ENCODE measurements around the gene TDRD6. TPM values are rescaled to one million over a fixed set of nuclear protein-coding genes. Genes with fewer than 3 reads are reported as not detected.
"Not testable (repeated sequence)": the region's sequence is repeated elsewhere in the genome, so short reads cannot be mapped to it uniquely, and the experiment has no call there.

The TDRD6 gene
- not detected for total RNA-seq

- DNase-seq: no peak
- H3K27me3 Mint-ChIP-seq: peaks cover 5% of the 10 kb centered on the region
- POLR2A ChIA-PET: no interaction called here
- H3K4me3 Mint-ChIP-seq: no peak within 1 kb of the TSS
- no peaks in the 10 kb centered on the region for H3K9me3 Mint-ChIP-seq (ENCODE audit: low read depth)
- no peaks in the 10 kb centered on the region for H3K36me3 Mint-ChIP-seq (ENCODE audit: low read depth)
- no peak within 1 kb of the TSS for H3K27ac Mint-ChIP-seq
- no peak for ATAC-seq
- CTCF ChIA-PET: interaction anchor here (0.6 kb wide), 1 partner anchor 408 kb away, joined by 3 read pairs; no protein-coding TSS in a partner anchor
- intact Hi-C loops (cut with DNase I, micrococcal nuclease): no loop called here
- H3K4me1 Mint-ChIP-seq: no peaks in the 10 kb centered on the region
Observed at GRCh38 chr6:46687619-46688097, at the start of gene TDRD6. TDRD6 (plus strand) TSS chr6:46687885; CDS start chr6:46688129, 244 bp downstream.

GRCh38 chr6:46637933-46638332, 49.8 kb upstream of the TDRD6 start:
- ChIA-PET CTCF (interaction anchor here (0.6 kb wide), 1 partner anchor 72 kb away, joined by 4 read pairs; no protein-coding TSS in a partner anchor), POLR2A (no interaction called here)
- Mint-ChIP-seq H3K9me3 (ENCODE audit: low read depth) (no peaks in the 10 kb centered on the region), H3K36me3 (ENCODE audit: low read depth) (no peaks in the 10 kb centered on the region), H3K27ac (no peak overlapping the region), H3K4me1 (peaks cover 4% of the 10 kb centered on the region), H3K4me3 (no peak overlapping the region), H3K27me3 (peaks cover 20% of the 10 kb centered on the region)
- ATAC-seq (no peak), DNase-seq (no peak)
- intact Hi-C loops (cut with DNase I, micrococcal nuclease): no loop called here

GRCh38 chr6:46638650-46639049, 49.0 kb upstream of the TDRD6 start:
- no peak for DNase-seq
- Mint-ChIP-seq H3K27ac (no peak overlapping the region), H3K36me3 (ENCODE audit: low read depth) (no peaks in the 10 kb centered on the region), H3K4me3 (no peak overlapping the region), H3K4me1 (peaks cover 11% of the 10 kb centered on the region), H3K27me3 (peaks cover 22% of the 10 kb centered on the region), H3K9me3 (ENCODE audit: low read depth) (no peaks in the 10 kb centered on the region)
- no peak for ATAC-seq
- intact Hi-C loops (cut with DNase I, micrococcal nuclease): no loop called here
- ChIA-PET POLR2A (no interaction called here), CTCF (no interaction called here)

GRCh38 chr6:46642928-46643751, 44.5 kb upstream of the TDRD6 start:
- intact Hi-C loops (cut with DNase I, micrococcal nuclease): loop anchor here (1.0 to 5.0 kb wide), 5 partner anchors 9 to 716 kb away; partner anchors contain the start of genes CYP39A1 (in 2 of the 2) and SLC25A27 (in 2 of the 2)
- DNase-seq (peak; percentile 12), ATAC-seq (peak; percentile 99)
- CTCF ChIA-PET: interaction anchor here (0.9 kb wide), 1 partner anchor 21 kb away, joined by 3 read pairs; no protein-coding TSS in a partner anchor
- Mint-ChIP-seq H3K27ac (no peak overlapping the region), H3K4me3 (no peak overlapping the region), H3K36me3 (ENCODE audit: low read depth) (no peaks in the 10 kb centered on the region), H3K9me3 (ENCODE audit: low read depth) (no peaks in the 10 kb centered on the region), H3K27me3 (peaks cover 25% of the 10 kb centered on the region), H3K4me1 (peaks cover 15% of the 10 kb centered on the region)
- POLR2A ChIA-PET: no interaction called here

GRCh38 chr6:46645265-46645664, 42.4 kb upstream of the TDRD6 start:
- H3K9me3 Mint-ChIP-seq (ENCODE audit: low read depth): no peaks in the 10 kb centered on the region
- intact Hi-C loops (cut with DNase I, micrococcal nuclease): no loop called here
- ChIA-PET CTCF (interaction anchor here (0.7 kb wide), 1 partner anchor 10 kb away, joined by 3 read pairs; no protein-coding TSS in a partner anchor), POLR2A (no interaction called here)
- H3K4me3 Mint-ChIP-seq: no peak overlapping the region
- ATAC-seq (no peak), DNase-seq (no peak)
- H3K4me1 Mint-ChIP-seq: peaks cover 16% of the 10 kb centered on the region
- no peaks in the 10 kb centered on the region for H3K36me3 Mint-ChIP-seq (ENCODE audit: low read depth)
- no peak overlapping the region for H3K27ac Mint-ChIP-seq
- peaks cover 23% of the 10 kb centered on the region for H3K27me3 Mint-ChIP-seq

GRCh38 chr6:46648108-46648507, 39.6 kb upstream of the TDRD6 start:
- not testable (repeated sequence) for H3K27ac Mint-ChIP-seq

GRCh38 chr6:46648869-46649492, 38.7 kb upstream of the TDRD6 start:
- intact Hi-C loops (cut with DNase I, micrococcal nuclease): no loop called here
- H3K9me3 Mint-ChIP-seq (ENCODE audit: low read depth): no peaks in the 10 kb centered on the region
- H3K27me3 Mint-ChIP-seq: peaks cover 33% of the 10 kb centered on the region
- DNase-seq: no peak
- ATAC-seq: no peak
- H3K36me3 Mint-ChIP-seq (ENCODE audit: low read depth): no peaks in the 10 kb centered on the region
- ChIA-PET CTCF (no interaction called here), POLR2A (no interaction called here)
- no peak overlapping the region for H3K4me3 Mint-ChIP-seq
- H3K4me1 Mint-ChIP-seq: peaks cover 16% of the 10 kb centered on the region
- H3K27ac Mint-ChIP-seq: no peak overlapping the region

More at GRCh38 chr6:46648108-46648507, 39.6 kb upstream of the TDRD6 start:
- CTCF ChIA-PET; ATAC-seq; intact Hi-C loops (cut with DNase I, micrococcal nuclease); H3K9me3 Mint-ChIP-seq (ENCODE audit: low read depth); POLR2A ChIA-PET; H3K36me3 Mint-ChIP-seq (ENCODE audit: low read depth); H3K4me3 Mint-ChIP-seq; DNase-seq: not testable (repeated sequence)
- Mint-ChIP-seq H3K4me1 (peaks cover 19% of the 10 kb centered on the region), H3K27me3 (peaks cover 27% of the 10 kb centered on the region)

- DNase-seq: no peak
- Mint-ChIP-seq H3K36me3 (ENCODE audit: low read depth) (no peaks in the 10 kb centered on the region), H3K4me1 (peaks cover 15% of the 10 kb centered on the region), H3K27ac (no peak overlapping the region), H3K4me3 (no peak overlapping the region), H3K27me3 (peaks cover 38% of the 10 kb centered on the region), H3K9me3 (ENCODE audit: low read depth) (no peaks in the 10 kb centered on the region)
- ATAC-seq: no peak
- CTCF ChIA-PET: no interaction called here
- intact Hi-C loops (cut with DNase I, micrococcal nuclease): no loop called here
- POLR2A ChIA-PET: no interaction called here
Observed at GRCh38 chr6:46651006-46651405, 36.7 kb upstream of the TDRD6 start.

GRCh38 chr6:46651816-46652215, 35.9 kb upstream of the TDRD6 start:
- Mint-ChIP-seq H3K27me3 (peaks cover 36% of the 10 kb centered on the region), H3K27ac (no peak overlapping the region), H3K4me1 (peaks cover 15% of the 10 kb centered on the region), H3K9me3 (ENCODE audit: low read depth) (no peaks in the 10 kb centered on the region), H3K4me3 (peak overlapping the region; percentile 67), H3K36me3 (ENCODE audit: low read depth) (no peaks in the 10 kb centered on the region)
- intact Hi-C loops (cut with DNase I, micrococcal nuclease): loop anchor here (1.0 to 2.0 kb wide), 2 partner anchors 9 to 521 kb away; no protein-coding TSS in a partner anchor
- ChIA-PET CTCF (no interaction called here), POLR2A (no interaction called here)
- DNase-seq: no peak
- ATAC-seq: no peak

GRCh38 chr6:46652232-46652602, 35.5 kb upstream of the TDRD6 start:
- ChIA-PET POLR2A (no interaction called here), CTCF (interaction anchor here (0.6 kb wide), 2 partner anchors 36 to 602 kb away, joined by 3 read pairs; no protein-coding TSS in a partner anchor)
- no peak for ATAC-seq
- Mint-ChIP-seq H3K4me3 (peak overlapping the region; percentile 67), H3K27ac (no peak overlapping the region), H3K27me3 (peaks cover 34% of the 10 kb centered on the region), H3K9me3 (ENCODE audit: low read depth) (no peaks in the 10 kb centered on the region), H3K36me3 (ENCODE audit: low read depth) (no peaks in the 10 kb centered on the region), H3K4me1 (peaks cover 15% of the 10 kb centered on the region)
- no peak for DNase-seq
- intact Hi-C loops (cut with DNase I, micrococcal nuclease): loop anchor here (1.0 to 2.0 kb wide), 2 partner anchors 9 to 521 kb away; no protein-coding TSS in a partner anchor

GRCh38 chr6:46652603-46653438, 34.9 kb upstream of the TDRD6 start, which contains the start of the genes CYP39A1 and SLC25A27:
CYP39A1 (minus strand) TSS chr6:46652818; CDS start chr6:46652582, 236 bp downstream.
SLC25A27 (plus strand) TSS chr6:46652975; CDS start chr6:46653193, 218 bp downstream.
- Mint-ChIP-seq H3K4me1 (peaks cover 15% of the 10 kb centered on the region), H3K4me3 (peak within 1 kb of the TSS; percentile 67), H3K27ac (peak within 1 kb of the TSS; percentile 37), H3K9me3 (ENCODE audit: low read depth) (no peaks in the 10 kb centered on the region), H3K27me3 (peaks cover 31% of the 10 kb centered on the region), H3K36me3 (ENCODE audit: low read depth) (no peaks in the 10 kb centered on the region)
- POLR2A ChIA-PET: no interaction called here
- intact Hi-C loops (cut with DNase I, micrococcal nuclease): loop anchor here (1.0 to 2.0 kb wide), 2 partner anchors 10 to 522 kb away; no protein-coding TSS in a partner anchor
- ATAC-seq (peak; percentile 100), DNase-seq (peak; percentile 91)
- CTCF ChIA-PET: interaction anchor here (0.6 kb wide), 2 partner anchors 37 to 603 kb away, joined by 3 read pairs; no protein-coding TSS in a partner anchor

Data from activated CD4-positive, alpha-beta T cell treated with anti-CD3 and anti-CD28 coated beads for 36 hours (primary cell).